GM19239 (cell line): ENCODE measurements around the gene RGS17.
"Not testable (repeated sequence)": the region's sequence is repeated elsewhere in the genome, so short reads cannot be mapped to it uniquely, and the experiment has no call there.

Experiments
- DNase-seq: peaks from one replicate; pipeline ENCODE4 v3.0.0; 2011; ENCODE audit warnings: low spot score; ENCODE audit not compliant: insufficient read length
- FAIRE-seq: peaks from 2 replicates; lab custom pipeline; 2011; peaks lifted over from hg19 to GRCh38; lab: Jason Lieb, UNC

RGS17 gene

GRCh38 chr6:153129873-153130514 is 1.1 kb downstream of the RGS17 start:
- FAIRE-seq (no peak), DNase-seq (no peak)

- FAIRE-seq = no peak
Observed at GRCh38 chr6:153126218-153126617, 4.9 kb downstream of the RGS17 start.

GRCh38 chr6:153125032-153125431 is 6.0 kb downstream of the RGS17 start:
- no peak for DNase-seq
- no peak for FAIRE-seq

More at GRCh38 chr6:153126218-153126617, 4.9 kb downstream of the RGS17 start:
- DNase-seq = no peak

- DNase-seq = no peak
- FAIRE-seq = peak; percentile 73
Observed at GRCh38 chr6:153123801-153124200, 7.3 kb downstream of the RGS17 start.

GRCh38 chr6:153121311-153121710 is 9.8 kb downstream of the RGS17 start:
- FAIRE-seq (no peak), DNase-seq (no peak)

GRCh38 chr6:153117986-153118879 is 12.8 kb downstream of the RGS17 start:
- no peak for DNase-seq
- FAIRE-seq = peak; percentile 73

GRCh38 chr6:153111082-153111481 is 20.0 kb downstream of the RGS17 start:
- FAIRE-seq, DNase-seq: not testable (repeated sequence)

GRCh38 chr6:153110612-153111011 is 20.5 kb downstream of the RGS17 start:
- FAIRE-seq, DNase-seq: not testable (repeated sequence)

- FAIRE-seq (no peak), DNase-seq (no peak)
Observed at GRCh38 chr6:153108315-153108714, 22.8 kb downstream of the RGS17 start.

GRCh38 chr6:153106021-153106420 is 25.1 kb downstream of the RGS17 start:
- DNase-seq = no peak
- no peak for FAIRE-seq

- FAIRE-seq = no peak
- no peak for DNase-seq
Observed at GRCh38 chr6:153104220-153104619, 26.9 kb downstream of the RGS17 start.

GRCh38 chr6:153103319-153103655 is 27.8 kb downstream of the RGS17 start:
- FAIRE-seq = no peak
- DNase-seq = no peak

GRCh38 chr6:153102605-153103318 is 28.3 kb downstream of the RGS17 start:
- FAIRE-seq = no peak

GRCh38 chr6:153101461-153101860 is 29.6 kb downstream of the RGS17 start:
- no peak for FAIRE-seq
- DNase-seq = no peak

More at GRCh38 chr6:153102605-153103318, 28.3 kb downstream of the RGS17 start:
- DNase-seq = no peak

GRCh38 chr6:153099636-153100035 is 31.4 kb downstream of the RGS17 start:
- FAIRE-seq = peak; percentile 57

GRCh38 chr6:153096792-153097191 is 34.3 kb downstream of the RGS17 start:
- FAIRE-seq (no peak), DNase-seq (no peak)

More at GRCh38 chr6:153099636-153100035, 31.4 kb downstream of the RGS17 start:
- DNase-seq = no peak

GRCh38 chr6:153096031-153096430 is 35.1 kb downstream of the RGS17 start:
- FAIRE-seq = no peak
- no peak for DNase-seq

- DNase-seq (no peak), FAIRE-seq (peak; percentile 92)
Observed at GRCh38 chr6:153092082-153093013, 38.7 kb downstream of the RGS17 start.

- DNase-seq = no peak
- FAIRE-seq = peak; percentile 51
Observed at GRCh38 chr6:153090241-153090930, 40.7 kb downstream of the RGS17 start.
